MCF 10A (cell line): ENCODE measurements around the gene ZNF219. TPM values are rescaled to one million over a fixed set of nuclear protein-coding genes. Genes with fewer than 3 reads are reported as not detected.
A peak's percentile ranks its signal among the peaks of the same experiment; 100 is the strongest.
"Not testable (repeated sequence)": the region's sequence is repeated elsewhere in the genome, so short reads cannot be mapped to it uniquely, and the experiment has no call there.

Source experiments
- BruUV-seq: library from RNA; stranded (reverse); fragments of 400-500 nt; replicated peaks from 2 replicates; lab custom pipeline; 2021; lab: Mats Ljungman, UMichigan
- CTCF ChIA-PET: fragments of 300-600 bp; sonication (Branson Sonifier 250); formaldehyde crosslinking; extraction: SDS; loops from one replicate; lab custom pipeline; 2021; ENCODE audit warnings: antibody characterized with exemption, inconsistent platforms; lab: Yijun Ruan, JAX
- POLR2A ChIA-PET: fragments of 300-600, 350-650 bp; sonication (Branson Sonifier 250); formaldehyde crosslinking; extraction: SDS; loops from one replicate; lab custom pipeline; 2020; ENCODE audit warnings: antibody characterized with exemption, inconsistent platforms; lab: Yijun Ruan, JAX
- DNase-seq: peaks from one replicate; pipeline ENCODE4 v3.0.0-alpha.2; 2018; ENCODE audit not compliant: unreplicated experiment
- H3K27ac Mint-ChIP-seq: one replicate; pipeline ENCODE4 v1.8.0; 2022; ENCODE audit warnings: mild to moderate bottlenecking, low read depth, mixed read lengths; ENCODE audit not compliant: unreplicated experiment
- H3K27me3 Mint-ChIP-seq: one replicate; pipeline ENCODE4 v1.8.0; 2022; ENCODE audit warnings: mixed read lengths; ENCODE audit not compliant: insufficient read depth, unreplicated experiment
- H3K36me3 Mint-ChIP-seq: one replicate; pipeline ENCODE4 v1.8.0; 2022; ENCODE audit warnings: mild to moderate bottlenecking, moderate library complexity, mixed read lengths; ENCODE audit not compliant: insufficient read depth, unreplicated experiment
- H3K4me1 Mint-ChIP-seq: one replicate; pipeline ENCODE4 v1.8.0; 2022; ENCODE audit warnings: mixed read lengths; ENCODE audit not compliant: insufficient read depth, unreplicated experiment
- H3K4me3 Mint-ChIP-seq: one replicate; pipeline ENCODE4 v1.8.0; 2022; ENCODE audit warnings: mild to moderate bottlenecking, moderate library complexity, mixed read lengths; ENCODE audit not compliant: unreplicated experiment
- H3K9me3 Mint-ChIP-seq: one replicate; pipeline ENCODE4 v1.8.0; 2022; ENCODE audit warnings: mixed read lengths; ENCODE audit not compliant: unreplicated experiment
- CTCF ChIP-seq: fragments of 200-600 bp; IDR thresholded peaks from one replicate; pipeline ENCODE4 v1.8.0; 2022; ENCODE audit warnings: antibody characterized with exemption, mild to moderate bottlenecking; ENCODE audit not compliant: unreplicated experiment
- intact Hi-C: fragments of 100-400 bp; cut with micrococcal nuclease; formaldehyde crosslinking; loops from 2 replicates; pipeline ENCODE4 v1.14.1; 2022
- total RNA-seq: library from RNA; stranded (reverse); gene quantifications from 2 replicates; pipeline ENCODE4 v1.2.3, GENCODE V29; 2022

ZNF219 gene
- total RNA-seq, 1 experiment from 2014 or later = 33.8 TPM

DNA sequence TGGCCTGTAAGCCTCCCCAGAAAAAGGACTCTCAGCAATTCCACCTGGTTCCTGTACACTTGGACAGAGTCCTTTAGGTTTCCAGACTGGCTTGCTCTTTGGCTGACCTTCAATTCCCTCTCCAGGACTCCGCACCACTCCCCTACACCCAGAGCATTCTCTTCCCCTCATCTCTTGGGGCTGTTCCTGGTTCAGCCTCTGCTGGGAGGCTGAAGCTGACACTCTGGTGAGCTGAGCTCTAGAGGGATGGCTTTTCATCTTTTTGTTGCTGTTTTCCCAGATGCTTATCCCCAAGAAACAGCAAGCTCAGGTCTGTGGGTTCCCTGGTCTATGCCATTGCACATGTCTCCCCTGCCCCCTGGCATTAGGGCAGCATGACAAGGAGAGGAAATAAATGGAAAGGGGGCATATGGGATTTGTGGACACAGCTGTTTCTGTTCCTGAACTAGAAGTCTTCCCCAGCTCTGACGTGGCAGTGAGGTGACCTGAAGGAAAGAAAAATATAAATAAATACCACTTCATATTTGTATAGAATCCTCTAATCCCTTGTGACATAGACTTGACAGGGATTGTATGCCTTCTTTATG, 55.0 kb downstream of the ZNF219 start:
- Mint-ChIP-seq H3K36me3 (peaks cover 6% of the 10 kb centered on the region), H3K4me3 (no peak overlapping the region), H3K9me3 (no peaks in the 10 kb centered on the region), H3K27me3 (no peaks in the 10 kb centered on the region), H3K27ac (no peak overlapping the region), H3K4me1 (peaks cover 37% of the 10 kb centered on the region)
- no peak for TF ChIP-seq CTCF
- no peak for DNase-seq
- ChIA-PET CTCF (interaction anchor here (0.7 to 7.2 kb wide), 10 partner anchors 23 to 304 kb away, joined by 3 to 391 read pairs (median 6); partner anchors contain the start of gene SLC39A2), POLR2A (interaction anchor here (0.8 to 2.7 kb wide), 2 partner anchors 61 to 362 kb away, joined by 3 to 15 read pairs; no protein-coding TSS in a partner anchor)
- intact Hi-C loops = no loop called here
- no TSS peak for BruUV-seq

GRCh38 chr14:21042918-21043317, 55.5 kb downstream of the ZNF219 start:
- Mint-ChIP-seq H3K27ac (peak overlapping the region; percentile 83), H3K27me3 (no peaks in the 10 kb centered on the region), H3K36me3 (peaks cover 6% of the 10 kb centered on the region), H3K4me3 (peak overlapping the region; percentile 63), H3K9me3 (no peaks in the 10 kb centered on the region), H3K4me1 (peaks cover 37% of the 10 kb centered on the region)
- BruUV-seq = TSS peak; percentile 60
- DNase-seq = peak; percentile 17
- TF ChIP-seq CTCF = no peak
- intact Hi-C loops = no loop called here
- POLR2A ChIA-PET = interaction anchor here (0.8 to 2.7 kb wide), 4 partner anchors 61 to 362 kb away, joined by 3 to 15 read pairs (median 4); no protein-coding TSS in a partner anchor
- CTCF ChIA-PET = interaction anchor here (0.7 to 7.2 kb wide), 8 partner anchors 26 to 410 kb away, joined by 3 to 391 read pairs (median 7); partner anchors contain the start of gene SLC39A2

DNA sequence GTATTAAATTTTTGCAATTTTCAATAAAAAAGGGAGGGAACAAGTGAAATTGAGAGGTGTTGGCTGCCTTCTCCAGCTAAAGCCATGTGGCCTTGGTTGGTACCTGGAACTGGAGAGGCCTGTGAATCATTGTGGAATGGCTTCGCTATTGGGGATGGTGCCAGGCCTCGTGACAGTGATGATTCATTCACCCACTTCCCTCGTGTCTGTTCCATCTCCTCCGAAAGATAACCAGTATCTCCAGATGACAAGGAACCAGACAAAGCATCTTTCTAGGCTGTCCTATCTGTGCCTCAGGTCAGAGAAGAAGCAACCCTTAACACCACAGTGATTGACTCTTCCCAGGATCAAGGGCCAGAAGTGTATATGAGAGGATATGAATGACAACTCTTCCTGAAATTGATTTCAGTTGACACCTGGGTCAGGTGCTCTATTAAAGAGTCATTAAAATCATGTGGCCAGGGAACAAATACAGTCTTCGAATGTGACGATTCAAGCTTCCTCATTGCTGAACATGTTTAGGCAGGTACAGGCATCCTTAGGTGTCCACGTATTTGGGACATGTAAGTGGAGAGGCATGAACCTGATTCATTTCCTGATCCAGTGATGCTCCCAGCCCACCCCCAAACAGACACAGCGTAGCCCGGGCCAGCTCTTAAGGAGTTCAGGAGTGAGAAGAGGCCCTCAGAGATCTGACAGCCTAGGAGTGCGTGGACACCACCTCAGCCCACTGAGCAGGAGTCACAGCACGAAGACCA, 56.6 kb downstream of the ZNF219 start, which contains the start of gene RNASE7:
RNASE7 (plus strand) TSS at position 687 of the 758 bp plus-strand sequence. CDS start 631 bp downstream, outside the sequence.
- Mint-ChIP-seq H3K27me3 (no peaks in the 10 kb centered on the region), H3K27ac (peak within 1 kb of the TSS; percentile 83), H3K4me3 (peak within 1 kb of the TSS; percentile 63), H3K4me1 (peaks cover 37% of the 10 kb centered on the region), H3K9me3 (no peaks in the 10 kb centered on the region), H3K36me3 (peaks cover 6% of the 10 kb centered on the region)
- peak; percentile 57 for DNase-seq
- TSS peak; percentile 72 for BruUV-seq
- ChIA-PET POLR2A (interaction anchor here (0.8 to 3.0 kb wide), 10 partner anchors 21 to 580 kb away, joined by 3 to 40 read pairs (median 4); partner anchors contain the start of gene PIP4P1), CTCF (interaction anchor here (0.6 to 7.2 kb wide), 22 partner anchors 9 to 409 kb away, joined by 3 to 391 read pairs (median 20); partner anchors contain the start of genes ARHGEF40, SLC39A2 and TPPP2)
- intact Hi-C loops = loop anchor here (2.0 kb wide), 1 partner anchor 71 kb away; no protein-coding TSS in a partner anchor
- TF ChIP-seq CTCF = no peak

GRCh38 chr14:21040941-21041340, 57.5 kb downstream of the ZNF219 start:
- BruUV-seq, DNase-seq, H3K9me3 Mint-ChIP-seq, H3K4me3 Mint-ChIP-seq, H3K27me3 Mint-ChIP-seq, H3K36me3 Mint-ChIP-seq: not testable (repeated sequence)
- Mint-ChIP-seq H3K27ac (peak overlapping the region; percentile 83), H3K4me1 (peaks cover 37% of the 10 kb centered on the region)
- POLR2A ChIA-PET = interaction anchor here (1.1 to 3.0 kb wide), 7 partner anchors 13 to 182 kb away, joined by 3 to 40 read pairs (median 6); no protein-coding TSS in a partner anchor
- CTCF ChIA-PET = interaction anchor here (0.6 to 7.2 kb wide), 40 partner anchors 10 to 871 kb away, joined by 3 to 391 read pairs (median 7); partner anchors contain the start of genes ARHGEF40, SLC39A2, TMEM253 and TPPP2
- intact Hi-C loops = loop anchor here (1.0 to 2.0 kb wide), 4 partner anchors 27 to 344 kb away; no protein-coding TSS in a partner anchor
